HG03097 (cell line): ENCODE measurements around the gene SCG3.
"Not testable (repeated sequence)": the region's sequence is repeated elsewhere in the genome, so short reads cannot be mapped to it uniquely, and the experiment has no call there.

Experiments
- ATAC-seq: cut with Tn5 transposase; IDR thresholded peaks from one replicate; pipeline ENCODE4 v1.9.1; 2021; ENCODE audit not compliant: unreplicated experiment, low FRiP score

SCG3 gene

DNA sequence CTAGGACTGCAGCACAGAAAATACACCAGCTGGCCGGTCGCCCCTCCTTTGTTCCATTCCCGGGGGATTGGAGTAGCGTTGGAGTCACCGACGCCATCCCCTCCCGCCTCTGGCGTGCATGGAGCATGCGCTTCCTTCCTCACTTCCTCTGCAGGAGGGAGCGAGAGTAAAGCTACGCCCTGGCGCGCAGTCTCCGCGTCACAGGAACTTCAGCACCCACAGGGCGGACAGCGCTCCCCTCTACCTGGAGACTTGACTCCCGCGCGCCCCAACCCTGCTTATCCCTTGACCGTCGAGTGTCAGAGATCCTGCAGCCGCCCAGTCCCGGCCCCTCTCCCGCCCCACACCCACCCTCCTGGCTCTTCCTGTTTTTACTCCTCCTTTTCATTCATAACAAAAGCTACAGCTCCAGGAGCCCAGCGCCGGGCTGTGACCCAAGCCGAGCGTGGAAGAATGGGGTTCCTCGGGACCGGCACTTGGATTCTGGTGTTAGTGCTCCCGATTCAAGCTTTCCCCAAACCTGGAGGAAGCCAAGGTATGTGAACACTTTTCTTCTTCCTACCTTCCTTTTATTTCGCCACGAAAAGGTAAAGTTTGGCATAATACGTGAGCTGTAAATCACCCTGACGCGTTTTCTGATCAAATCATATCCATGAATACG lies at the start of gene SCG3:
TSS of gene SCG3 (plus strand) at position 201 of the 661 bp plus-strand sequence. CDS start at position 454, 253 bp downstream.
- no peak for ATAC-seq

DNA sequence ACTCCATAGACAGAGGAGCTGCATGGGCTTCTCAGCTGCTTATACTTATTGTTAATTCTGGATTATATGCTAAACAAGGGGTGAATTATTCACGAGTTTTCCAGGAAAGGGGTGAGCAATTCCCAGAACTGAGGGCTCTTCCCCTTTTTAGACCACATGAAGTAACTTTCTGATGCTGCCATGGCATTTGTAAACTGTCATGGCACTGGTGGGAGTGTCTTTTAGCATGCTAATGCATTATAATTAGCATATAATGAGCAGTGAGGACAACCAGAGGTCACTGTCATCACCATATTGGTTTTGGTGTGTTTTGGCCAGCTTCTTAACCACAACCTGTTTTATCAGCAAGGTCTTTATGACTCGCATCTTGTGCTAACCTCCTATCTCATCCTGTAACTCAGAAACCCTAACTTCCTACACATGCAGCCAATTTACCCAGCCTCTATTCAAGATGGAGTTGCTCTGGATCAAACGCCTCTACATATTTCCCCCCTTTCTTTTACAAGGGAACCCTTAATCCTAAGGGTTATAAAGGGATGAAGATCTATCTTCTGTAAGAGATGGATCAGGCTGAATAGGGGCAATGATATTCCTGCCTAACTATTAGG lies 46.6 kb upstream of the SCG3 start:
- no peak for ATAC-seq

DNA sequence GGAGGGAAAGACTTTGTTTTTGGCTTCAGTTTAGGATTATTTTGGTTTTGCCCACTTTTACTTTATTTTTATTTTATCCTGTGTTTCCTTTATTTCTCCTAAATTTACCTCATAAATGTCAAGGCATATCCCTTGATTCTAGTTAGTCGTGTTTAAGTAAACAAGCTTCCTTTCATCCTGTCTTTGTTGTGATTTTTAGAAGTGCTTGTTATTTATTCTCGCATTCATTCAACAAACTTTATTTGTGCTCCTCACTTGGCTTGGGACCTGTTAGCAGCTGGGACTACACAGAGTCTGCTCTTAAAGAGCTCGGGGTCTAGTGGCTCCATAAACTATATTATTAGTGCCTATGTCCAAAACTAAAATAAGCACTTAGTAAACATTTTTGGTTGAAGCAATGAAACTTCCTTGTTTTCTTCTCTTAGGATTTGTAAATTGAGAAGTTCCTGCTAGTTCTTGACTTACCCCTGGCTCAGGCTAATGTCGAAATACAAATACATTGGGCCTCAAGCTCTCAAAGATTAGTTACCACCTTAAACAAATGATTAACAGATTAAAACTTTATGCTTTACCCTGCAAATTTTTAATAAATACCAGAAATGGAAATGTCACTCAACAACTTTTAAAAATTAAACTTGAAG lies 39.7 kb upstream of the SCG3 start:
- no peak for ATAC-seq

- ATAC-seq, result no peak
These were observed 38.6 kb upstream of the SCG3 start for GRCh38 chr15:51642696-51643095.

- ATAC-seq, result no peak
These were observed 34.2 kb upstream of the SCG3 start for GRCh38 chr15:51647128-51647562.

- ATAC-seq, result not testable (repeated sequence)
These were observed 33.2 kb upstream of the SCG3 start for GRCh38 chr15:51648101-51648500.

- ATAC-seq, result not testable (repeated sequence)
These were observed 32.7 kb upstream of the SCG3 start for GRCh38 chr15:51648643-51649042.

DNA sequence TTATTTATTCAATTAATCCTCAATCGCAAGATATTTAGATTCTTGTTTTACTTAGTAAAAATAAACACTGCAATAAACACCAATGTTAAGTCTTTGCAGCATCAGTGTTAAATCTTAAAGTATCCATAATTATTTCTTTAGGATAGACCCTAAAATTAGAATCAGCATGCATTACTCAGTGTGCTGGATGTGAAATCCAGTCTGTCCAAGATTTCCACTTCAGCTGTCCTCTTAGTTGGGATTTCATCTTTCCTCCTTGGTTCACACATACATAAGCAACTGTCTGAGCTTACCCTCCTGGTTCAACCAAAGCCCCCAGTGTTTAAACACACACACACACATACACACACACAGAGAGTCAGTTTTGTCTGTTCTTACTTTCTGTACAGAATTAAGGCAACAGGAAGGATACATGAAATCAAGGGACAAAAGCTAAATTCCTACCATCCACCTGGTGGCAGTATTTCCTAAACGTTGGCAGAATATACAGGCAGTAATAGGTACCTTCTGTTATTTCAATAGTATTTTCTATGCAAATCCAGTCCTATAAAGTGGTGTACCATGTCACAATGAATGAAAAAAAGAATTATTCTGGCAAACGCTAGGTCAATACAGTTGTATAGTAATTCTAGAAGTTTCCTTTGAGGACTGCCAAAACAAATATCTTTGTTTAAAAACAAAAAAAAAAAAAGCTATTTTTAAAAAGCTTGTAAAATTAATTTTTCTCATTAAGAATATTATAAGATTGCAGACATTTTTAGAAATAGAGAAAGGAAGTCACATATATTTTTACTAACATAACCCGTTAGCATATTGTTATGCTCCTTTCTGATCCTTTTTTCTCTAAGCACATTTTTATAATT lies 31.4 kb upstream of the SCG3 start:
- peak; percentile 59 for ATAC-seq

- ATAC-seq, result no peak
These were observed 29.1 kb upstream of the SCG3 start for GRCh38 chr15:51652084-51652668.

- not testable (repeated sequence) for ATAC-seq
These were observed 25.8 kb upstream of the SCG3 start for GRCh38 chr15:51655401-51656057.

- ATAC-seq, result no peak
These were observed 22.6 kb upstream of the SCG3 start for GRCh38 chr15:51658664-51659063.

DNA sequence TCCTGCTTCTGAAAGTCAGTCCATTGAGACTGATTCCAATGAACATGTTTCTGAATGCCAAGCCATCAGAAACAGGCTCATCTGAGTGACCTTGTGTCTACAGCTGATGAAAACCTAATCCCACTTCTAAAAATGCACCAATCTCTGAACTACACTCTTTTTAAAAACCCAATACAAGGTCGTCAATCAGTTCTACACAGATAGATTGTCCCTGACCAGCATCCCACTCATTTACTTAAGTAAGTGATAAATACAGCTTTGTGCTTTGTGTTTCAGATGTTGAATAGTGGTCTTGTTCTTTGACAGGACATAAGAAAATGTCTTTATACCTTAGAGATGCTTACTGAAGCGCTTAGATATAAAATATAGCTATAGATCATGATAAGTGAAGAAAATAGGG lies 20.2 kb upstream of the SCG3 start:
- ATAC-seq, result no peak

- ATAC-seq, result no peak
These were observed 13.8 kb upstream of the SCG3 start for GRCh38 chr15:51667478-51667877.

- no peak for ATAC-seq
These were observed 12.9 kb upstream of the SCG3 start for GRCh38 chr15:51668446-51668845.

- ATAC-seq, result no peak
These were observed 11.9 kb upstream of the SCG3 start for GRCh38 chr15:51669381-51669780.

DNA sequence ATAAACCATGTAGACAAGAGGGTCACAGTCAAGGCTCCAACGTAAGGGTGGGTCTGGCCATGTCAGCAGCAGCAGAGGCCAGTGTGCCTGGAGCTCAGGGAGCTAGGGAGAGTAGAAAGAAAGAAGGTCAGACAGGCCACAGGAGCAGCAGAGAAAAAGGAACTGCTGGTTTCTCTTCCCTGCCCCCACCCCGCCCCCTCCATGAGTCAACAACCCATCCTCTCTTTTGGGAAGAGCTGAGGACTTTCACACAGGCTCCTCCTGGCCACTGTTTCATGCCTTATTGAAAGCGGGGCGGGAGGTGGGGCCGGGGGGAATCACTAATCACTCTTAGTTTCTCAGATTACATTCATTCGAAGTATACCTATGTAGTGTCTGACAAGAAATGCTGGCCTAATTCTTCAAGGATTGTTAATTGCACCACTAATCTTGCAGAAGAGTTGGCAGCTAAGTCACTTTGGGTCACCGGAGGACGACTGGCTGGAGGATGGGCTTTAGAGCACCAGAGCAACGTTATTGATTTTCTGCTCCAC lies 9.1 kb upstream of the SCG3 start:
- no peak for ATAC-seq

GRCh38 chr15:51672913-51673857 lies 8.1 kb upstream of the SCG3 start:
- ATAC-seq, result no peak

- no peak for ATAC-seq
These were observed 6.1 kb upstream of the SCG3 start for GRCh38 chr15:51675234-51675633.

- no peak for ATAC-seq
These were observed 4.3 kb upstream of the SCG3 start for GRCh38 chr15:51677021-51677420.
